ENCODE data around the gene ZSCAN20.
"Not testable (repeated sequence)": the region's sequence is repeated elsewhere in the genome, so short reads cannot be mapped to it uniquely, and the experiment has no call there.

Gene ZSCAN20

DNA sequence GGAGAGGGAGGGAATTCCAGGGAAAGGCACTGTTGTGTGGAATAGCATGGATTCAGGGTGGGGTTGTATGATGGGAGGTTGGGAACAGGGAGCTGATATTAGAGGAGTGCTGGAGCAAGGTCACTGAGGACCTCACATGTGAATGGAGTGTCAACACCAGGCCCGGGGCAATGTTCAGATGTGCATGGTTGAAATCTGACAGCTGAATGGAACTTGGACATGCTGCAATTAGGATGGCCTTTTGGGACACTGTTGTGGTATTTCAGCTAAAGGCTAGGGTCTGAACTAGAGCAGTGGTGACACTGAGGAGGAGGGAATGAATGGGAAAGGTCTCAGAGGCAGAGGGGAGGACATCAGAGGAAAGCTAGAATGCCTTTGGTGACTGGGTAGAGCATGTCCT, 25.0 kb downstream of the ZSCAN20 start:
- no peak for DNase-seq

DNA sequence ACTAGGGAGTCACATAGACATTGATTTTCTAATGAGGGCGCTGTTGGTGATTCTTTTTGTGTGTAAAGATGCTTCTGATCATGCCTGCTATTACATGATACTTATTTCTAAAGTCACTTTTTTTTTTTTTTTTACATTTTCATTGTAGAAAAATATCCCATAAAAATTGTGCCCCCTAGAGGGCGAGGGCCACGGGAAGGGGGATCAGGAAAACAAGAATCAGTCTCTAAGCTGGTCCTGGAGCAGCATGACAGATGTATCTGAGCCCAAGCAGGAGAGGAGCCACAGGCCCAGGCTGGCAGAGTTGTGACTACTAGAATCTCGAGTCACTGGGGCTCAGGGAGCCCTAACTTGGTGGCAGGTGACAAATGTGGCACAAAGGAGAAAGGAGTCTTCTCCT, 28.1 kb downstream of the ZSCAN20 start:
- DNase-seq, result no peak

DNA sequence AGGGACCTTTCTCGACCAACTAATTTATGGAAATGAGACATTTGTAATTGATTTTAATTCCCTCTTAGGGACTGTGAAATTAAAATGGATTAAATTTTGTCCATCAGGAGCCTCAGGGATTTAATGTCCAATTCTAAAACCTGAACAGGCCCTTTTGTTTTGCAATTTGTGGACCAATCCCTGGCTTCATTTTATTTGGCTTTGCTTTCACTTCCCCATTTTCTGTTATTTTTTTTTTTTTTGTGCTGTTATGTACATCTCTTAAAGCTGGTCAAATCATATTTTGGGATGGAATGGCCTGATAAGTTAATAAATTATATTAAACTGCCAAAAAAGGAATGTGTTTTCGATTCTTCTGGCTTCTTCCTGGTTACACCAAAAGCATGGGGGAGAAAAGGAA, 28.9 kb downstream of the ZSCAN20 start:
- DNase-seq, result no peak

DNA sequence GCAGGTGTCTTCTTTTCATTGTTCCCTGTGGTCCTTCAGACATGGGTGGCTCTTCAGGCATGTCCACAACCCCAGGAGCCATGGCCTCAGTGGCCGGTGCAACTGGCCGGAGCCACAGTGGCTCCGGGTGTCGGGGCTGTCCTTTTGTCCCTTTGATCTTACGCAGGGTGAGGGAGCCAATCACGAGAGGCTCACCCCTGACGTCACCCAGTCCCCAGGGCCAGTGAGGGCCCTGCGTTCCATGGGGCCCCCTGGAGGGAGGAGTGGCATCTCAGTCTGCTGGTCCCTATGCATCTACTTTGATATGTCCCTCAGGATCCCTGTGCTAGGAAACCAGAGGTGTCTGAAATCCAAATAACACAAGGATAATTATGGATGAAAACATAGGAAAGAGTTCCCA, 29.3 kb downstream of the ZSCAN20 start:
- no peak for DNase-seq

DNA sequence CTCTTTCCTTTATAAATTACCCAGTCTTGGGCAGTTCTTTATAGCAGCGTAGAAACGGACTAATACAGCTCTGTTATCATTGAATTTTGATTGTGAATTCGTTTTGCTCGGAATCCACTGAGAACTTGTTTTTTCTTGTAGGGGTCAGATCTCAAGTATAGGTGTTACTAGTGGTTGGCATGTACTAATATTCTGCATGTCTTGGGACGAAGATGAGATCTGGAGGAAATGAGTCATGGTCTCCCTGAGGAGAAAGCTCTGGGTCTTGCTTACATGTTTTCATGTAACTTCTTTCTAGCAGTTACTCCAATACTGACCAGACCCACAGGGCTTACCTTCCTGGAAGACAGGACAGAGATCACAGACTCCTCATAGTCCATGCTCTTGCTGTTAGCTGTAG, 30.3 kb downstream of the ZSCAN20 start:
- no peak for DNase-seq

DNA sequence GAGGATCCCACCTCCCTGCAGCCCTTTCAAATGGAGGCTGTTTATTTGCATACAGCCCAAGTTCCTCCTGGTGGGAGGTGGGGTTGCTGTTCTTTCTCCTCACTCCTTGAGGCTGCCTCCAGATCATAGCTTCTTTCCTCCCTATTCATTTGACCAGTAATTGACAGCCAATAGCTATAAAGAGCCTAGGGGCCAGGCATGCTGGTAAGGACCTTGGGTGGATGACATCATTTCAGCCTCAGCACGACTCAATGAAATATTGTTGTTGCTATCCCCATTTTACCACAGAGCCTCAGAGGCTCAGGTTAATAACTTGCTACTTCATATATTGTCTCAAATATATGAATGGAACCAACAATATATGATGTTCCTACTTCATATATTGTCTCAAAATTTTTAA, 31.1 kb downstream of the ZSCAN20 start:
- no peak for DNase-seq

DNA sequence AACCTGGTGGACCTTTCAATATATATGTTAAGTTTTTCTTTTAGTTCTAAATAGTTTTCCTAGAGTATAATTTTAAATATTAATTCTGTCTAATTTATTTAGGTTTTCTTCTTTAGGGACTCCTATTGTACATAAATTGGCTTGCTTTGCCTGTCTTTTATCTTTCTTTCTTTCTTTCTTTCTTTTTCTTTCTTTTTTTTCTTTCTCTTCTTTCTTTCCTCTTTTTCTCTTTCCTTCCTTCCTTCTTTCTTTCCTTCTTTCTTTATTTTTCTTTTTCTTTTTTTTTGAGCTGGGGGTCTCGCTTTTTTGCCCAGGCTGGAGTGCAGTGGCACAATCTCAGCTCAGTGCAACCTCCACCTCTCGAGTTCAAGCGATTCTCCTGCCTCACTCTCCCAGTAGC, 35.2 kb downstream of the ZSCAN20 start:
- DNase-seq, result no peak

DNA sequence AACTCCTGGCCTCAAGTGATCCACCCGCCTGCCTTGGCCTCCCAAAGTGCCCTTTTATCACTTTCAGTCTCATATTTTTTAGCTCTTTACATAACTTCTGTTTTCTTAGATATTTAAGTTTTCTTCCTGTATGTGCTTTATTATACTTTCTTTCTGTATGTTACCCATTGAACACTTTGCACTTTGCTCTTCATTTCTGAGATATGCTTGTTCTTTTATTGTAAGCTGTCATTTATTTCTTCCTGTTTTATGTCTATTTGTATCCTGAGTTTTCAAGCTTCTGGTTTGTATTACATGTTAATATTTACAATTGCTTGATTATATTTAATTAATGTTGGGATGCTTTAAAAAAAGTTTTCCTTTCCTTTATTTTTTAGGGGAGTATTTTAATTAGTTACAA, 35.7 kb downstream of the ZSCAN20 start:
- no peak for DNase-seq

DNA sequence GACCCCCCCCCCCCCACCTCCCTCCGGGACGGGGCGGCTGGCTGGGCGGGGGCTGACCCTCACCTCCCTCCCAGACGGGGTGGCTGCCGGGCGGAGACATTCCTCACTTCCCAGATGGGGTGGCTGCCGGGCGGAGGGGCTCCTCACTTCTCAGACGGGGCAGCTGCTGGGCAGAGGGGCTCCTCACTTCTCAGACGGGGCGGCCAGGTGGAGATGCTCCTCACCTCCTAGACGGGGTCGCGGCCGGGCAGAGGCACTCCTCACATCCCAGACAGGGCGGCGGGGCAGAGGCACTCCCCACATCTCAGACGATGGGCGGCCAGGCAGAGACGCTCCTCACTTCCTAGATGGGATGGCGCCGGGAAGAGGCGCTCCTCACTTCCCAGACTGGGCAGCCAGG, 36.8 kb downstream of the ZSCAN20 start:
- not testable (repeated sequence) for DNase-seq

DNA sequence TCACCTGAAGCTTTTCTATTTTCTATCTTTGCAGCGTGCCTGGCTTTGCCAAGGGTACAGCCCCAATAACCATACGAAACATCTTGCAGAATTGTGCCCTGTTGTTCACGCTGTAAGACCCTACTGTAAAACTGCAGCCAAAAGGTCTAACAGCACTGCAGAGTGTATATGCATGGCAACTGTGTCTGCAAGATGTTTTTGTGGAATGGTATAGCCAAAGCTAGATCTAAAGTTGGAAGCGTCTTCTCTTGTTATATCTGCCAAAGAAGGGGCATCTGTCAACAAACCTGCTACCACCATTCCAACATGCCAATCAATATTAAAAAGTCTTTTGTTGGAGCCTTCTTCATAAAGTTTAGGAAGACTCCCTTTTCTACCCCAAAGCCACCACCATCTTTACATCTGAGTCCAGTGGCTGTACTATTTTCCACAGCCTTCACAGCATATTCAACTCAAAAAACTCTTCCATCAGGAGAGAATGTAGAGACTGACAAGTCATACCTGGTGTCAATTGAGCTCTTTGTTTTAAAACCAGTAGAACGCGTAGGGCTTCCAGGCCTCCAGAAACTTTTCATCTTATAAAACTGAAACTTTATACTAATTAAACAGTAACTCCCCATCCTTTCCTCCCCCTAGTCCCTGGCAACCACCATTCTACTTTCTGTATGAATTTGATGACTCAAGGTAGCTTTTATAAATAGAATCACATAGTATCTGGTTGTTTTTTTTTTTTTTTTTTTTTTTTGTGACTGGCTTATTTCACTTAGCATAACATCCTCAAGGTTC, 40.0 kb downstream of the ZSCAN20 start:
- no peak for DNase-seq

DNA sequence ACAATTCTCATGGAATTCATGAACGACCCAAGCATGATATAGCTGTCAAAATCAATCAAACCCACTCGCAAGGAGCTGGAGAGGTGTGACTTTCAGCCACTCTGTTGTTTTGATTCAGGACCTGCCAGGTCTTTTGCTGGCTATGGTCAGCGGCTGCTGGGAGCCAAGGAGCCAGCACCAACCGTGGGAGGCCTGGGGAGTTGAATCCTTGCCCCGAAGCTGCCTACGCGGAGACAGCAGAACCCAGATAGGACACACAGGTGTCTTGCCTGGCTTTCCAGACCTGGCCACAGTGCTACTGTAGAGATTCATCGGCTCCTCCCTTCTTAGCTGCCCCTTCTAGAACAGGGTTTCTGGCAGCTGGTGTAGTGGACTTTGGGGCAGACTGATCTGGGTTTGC, 42.7 kb downstream of the ZSCAN20 start:
- no peak for DNase-seq

DNA sequence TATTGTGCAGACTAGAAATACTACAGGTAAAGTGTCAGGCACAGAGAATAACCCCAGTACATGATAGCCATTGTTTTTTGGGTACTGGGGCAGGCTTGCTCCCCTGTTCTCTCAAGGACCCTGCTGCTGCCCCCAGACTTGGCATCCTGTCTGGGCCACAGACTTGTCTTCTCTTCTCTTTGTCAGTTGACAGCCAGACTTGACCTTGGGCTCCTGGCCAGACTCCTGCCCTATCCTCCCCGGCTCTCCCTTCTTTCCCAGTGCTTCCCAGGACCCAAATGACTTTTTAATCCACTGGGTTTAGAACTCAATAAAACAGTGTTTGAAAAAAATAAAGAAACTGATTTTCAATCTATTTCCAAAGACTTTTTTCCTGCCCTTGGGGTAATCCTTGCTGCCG, 43.2 kb downstream of the ZSCAN20 start:
- no peak for DNase-seq

DNA sequence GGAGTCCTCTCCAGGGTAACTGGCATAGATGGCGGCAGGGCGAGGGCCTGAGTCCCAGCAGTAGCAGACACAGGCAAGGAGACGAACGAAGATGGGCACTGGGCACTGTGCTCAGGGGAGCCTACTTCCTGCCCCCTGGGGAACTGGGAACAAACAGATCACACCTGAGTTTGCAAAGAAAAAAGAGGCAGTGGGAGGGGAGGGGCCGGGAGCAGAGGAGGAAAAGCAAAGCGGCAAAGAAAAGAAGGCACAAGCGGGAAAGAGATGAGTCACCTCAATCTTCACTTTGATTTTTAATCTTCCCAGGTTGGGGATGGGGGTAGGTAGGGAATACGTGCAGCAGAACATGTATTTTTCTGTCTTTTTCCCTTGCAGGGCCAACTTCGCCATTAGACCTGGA, 44.0 kb downstream of the ZSCAN20 start:
- no peak for DNase-seq

DNA sequence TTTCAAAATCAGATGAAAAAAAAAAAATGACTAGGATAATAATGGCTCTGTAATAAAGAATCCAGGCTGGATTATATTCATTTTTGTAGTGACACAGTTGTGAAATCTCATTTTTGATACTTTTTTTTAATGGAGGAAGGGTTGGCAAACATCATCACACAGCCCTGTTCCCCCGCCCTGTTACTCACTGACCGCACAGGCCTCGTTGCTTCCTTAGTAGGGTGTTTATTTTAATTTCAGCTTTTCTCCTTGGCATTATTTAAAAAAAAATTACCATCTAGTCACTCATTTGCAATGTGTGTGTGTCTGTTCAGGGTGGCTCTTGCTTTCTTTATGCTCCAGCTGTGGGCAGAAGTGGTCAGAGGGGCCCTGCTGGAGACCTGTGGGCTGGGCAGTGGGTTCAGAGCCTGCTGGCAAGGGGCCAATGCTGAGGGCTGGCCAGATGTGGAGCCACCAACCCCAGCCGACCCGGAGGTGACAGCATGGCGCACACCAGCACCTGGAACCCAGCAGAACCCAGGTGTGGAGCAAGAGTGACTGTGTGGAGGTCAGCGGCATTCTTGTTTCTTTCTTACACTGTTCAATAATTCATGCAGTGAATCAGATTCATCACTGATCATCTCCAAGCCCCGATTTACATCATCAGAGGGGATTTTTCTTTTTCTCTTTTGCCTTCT, 44.6 kb downstream of the ZSCAN20 start:
- no peak for DNase-seq

DNA sequence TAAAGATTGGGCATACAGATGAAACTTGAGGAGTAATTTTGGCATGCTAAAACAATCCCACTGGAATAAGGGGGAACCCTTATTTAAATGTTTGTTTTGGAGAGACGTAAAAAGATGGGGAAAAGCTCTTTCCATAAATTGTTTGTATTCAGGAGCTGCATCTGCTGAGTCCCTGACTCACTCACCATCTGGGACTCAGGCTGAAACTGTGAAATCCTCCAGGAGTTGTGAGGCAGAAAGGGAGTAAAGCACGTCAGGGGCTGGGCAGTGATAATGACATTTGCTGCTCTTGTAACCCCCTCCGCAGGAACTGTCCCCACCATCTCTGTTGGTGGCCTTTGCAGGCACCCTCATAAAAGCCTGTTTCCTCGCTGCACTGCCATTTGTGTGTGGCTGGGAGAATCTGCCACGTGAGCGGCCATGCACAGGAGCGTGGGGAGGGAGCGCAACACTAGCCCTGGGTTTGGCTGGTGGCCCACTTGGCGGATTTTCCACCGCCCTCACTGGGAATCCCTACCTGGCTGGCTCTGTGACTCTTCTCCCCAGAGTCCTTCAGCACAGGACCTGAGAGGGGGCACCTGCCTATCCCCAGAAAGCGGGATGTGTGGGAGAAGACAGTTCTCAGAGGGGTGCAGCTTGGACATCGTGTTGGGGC, 45.3 kb downstream of the ZSCAN20 start:
- no peak for DNase-seq

DNA sequence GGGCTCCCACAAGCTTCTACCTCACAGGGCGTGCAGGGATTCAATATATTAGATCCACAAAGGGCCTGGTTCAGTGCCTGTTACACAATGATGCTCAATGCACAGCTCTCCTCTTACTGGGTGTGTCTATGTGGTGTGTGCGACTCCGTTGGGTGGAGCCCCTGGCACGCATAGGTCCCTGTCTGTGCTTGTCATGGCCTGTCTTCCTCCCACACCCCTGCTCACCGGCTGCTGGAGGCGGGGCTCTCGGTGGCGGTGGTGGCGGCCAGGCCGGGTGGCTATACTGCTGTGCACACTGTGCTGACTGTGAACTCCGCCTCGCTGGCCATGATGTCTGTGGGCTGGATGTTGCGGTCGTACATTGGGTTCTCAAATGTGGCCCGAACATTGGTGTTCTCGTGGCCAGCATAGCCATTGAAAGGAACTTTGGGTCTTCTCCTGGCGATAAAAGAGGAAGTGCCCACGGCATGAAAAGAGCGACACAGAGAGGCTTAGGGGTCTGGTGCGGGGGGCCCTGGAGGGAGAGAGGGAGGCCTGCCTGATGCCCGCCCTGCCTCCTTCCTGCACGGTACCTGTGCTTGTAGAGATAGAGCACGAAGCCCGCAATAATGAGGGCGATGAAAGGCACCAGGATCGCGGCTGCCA, 46.9 kb downstream of the ZSCAN20 start:
- no peak for DNase-seq

DNA sequence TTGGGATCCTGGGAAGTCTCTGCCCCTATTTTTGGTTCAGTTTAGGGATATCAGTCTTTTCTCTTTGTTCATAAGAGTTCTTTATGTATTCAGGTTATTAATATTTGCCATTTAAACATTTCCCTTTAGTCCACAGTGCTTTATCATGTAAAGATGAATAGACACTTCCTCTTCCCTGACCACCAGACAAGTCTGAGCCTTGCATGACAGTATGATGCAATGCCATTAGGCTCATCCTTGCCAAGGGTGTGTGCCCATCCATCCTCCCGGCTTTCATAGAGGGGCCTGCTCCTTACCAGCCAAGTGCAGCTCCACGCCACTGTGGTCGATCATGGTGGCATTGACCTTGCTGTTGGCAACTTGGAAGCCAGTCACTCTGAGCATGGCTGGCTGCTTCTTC, 52.1 kb downstream of the ZSCAN20 start:
- DNase-seq, result no peak

DNA sequence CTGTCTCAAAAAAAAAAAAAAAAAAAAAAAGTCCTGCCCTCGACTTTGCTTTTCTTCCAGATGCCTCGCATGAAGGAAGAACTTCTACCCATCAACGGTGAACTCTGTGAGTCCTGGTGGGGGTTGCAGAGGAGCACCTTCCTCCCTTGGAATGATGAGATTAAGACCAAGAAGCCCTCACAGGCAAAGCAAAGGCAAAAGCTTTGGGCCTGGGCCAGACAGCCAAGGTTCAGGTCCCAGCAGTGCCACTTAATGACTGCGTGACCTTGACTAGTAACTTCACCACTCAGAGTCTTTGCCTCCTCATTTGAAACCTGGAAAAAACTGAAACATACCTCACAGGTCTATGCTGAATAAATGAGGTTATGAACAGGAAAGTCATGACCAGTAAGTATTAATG, 55.5 kb downstream of the ZSCAN20 start:
- no peak for DNase-seq

DNA sequence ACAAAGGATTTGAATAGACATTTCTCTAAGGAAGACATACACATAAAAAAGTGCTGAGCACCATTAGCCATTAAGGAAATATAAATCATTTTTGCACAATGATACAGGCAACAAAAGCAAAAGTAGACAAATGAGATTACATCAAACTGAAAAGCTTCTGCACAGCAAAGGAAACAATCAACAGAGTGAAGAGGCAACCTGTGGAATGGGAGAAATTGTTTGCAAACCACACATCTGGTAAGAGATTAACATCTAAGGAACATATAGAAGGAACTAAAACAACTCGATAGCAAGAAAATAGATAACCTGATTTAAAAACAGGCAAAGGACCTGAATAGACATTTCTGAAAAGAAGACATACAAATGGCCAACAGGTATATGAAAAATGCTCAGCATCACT, 57.5 kb downstream of the ZSCAN20 start:
- no peak for DNase-seq

DNA sequence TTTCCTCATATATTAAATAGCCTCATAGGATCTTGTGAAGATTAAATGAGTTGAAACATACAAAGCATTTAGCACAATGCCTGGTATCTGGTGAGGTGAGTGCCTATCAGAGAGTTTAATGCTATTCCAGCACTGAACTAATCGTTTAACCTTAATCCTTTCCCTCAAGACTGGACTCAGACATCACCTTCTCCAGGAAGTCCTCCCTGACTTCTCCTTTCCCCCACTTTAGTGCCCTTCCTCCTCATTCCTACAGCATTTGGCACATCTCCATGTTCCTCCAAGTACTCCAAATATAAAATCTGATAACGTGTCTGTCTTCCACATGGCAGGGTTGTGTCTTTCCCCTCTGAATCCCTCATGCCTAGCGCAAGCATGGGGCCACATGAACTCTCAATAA, 59.8 kb downstream of the ZSCAN20 start:
- no peak for DNase-seq

DNA sequence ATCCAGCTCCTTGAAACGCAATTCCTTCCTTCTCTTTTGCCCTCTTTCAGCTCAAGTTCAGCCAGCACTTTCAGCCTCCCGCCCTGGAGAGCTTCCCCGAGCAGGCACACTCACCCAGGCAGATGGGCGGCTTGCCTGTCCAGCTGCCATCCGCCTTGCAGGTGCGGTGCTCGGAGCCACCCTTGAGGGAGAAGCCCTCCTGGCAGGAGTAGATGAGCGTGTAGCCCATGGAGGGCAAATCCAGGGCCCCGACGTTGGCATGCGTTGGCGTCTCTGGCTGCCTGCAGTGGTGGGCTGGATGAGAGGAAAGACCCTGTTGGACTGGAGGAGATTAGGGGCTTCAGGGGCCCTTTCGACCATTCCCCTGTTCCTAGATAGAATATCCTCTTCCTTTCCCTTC, 60.5 kb downstream of the ZSCAN20 start:
- no peak for DNase-seq

DNA sequence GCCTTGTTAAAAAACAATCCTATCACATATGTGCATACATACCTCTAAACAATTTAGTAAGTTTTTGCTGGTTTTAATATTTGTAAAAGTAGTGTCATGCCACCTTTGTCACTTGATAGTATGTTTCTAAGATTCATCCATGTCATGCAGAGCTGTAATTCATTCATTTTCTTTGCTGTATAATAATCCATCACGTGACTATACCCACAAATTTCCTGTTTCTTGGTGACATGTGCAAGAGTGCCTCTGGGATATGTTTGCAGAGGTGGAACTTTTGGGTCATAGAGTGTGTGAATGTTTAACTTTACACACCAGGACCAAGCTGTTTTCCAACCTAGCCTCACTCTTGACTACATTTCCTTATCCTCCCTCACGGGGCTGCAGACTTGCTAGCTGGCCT, 62.9 kb downstream of the ZSCAN20 start:
- no peak for DNase-seq

DNA sequence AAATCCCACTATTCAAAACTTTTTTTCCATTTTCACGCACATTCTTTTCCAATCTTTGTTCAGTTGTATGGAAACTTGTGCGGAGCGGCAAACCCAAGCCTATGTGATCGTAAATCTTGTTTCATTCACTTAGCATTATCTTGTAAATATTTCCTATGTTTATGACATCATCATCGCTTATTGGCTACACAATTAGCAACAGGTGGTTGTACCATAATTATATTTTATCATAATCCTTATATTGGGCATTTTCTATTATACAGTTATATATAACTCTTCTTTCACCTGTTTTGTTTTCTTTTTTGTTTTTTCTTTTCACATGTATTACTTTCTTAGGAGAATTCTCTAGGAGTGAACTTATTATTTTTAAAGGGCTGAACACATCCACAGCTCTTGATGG, 65.4 kb downstream of the ZSCAN20 start:
- no peak for DNase-seq

DNA sequence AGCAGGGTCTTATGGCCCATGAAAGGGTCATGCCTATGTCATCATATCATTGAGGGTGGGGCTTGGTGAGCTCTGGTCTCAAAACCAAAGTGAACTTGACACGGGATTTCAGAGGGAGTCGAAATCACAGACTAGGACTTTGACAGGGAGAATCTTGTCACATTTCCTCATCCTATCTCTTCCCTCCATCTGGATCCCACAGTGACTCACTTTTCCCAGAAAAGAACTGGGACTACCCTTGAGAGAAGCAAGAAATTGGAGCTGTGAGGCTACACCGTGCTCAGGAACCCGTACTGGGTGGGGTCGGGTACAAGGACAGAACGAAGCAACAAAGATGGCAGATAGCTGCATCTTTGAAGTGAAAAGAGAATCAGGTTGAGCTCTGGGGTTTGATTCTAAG, 69.5 kb downstream of the ZSCAN20 start:
- DNase-seq, result no peak

Data from GDM1 (cell line).